Aorta (tissue), 5 donors: ENCODE data around the gene SPECC1. TPM values are rescaled to one million over a fixed set of nuclear protein-coding genes. Genes with fewer than 3 reads are reported as not detected.

Source experiments
- ATAC-seq: fragments of 200-7000 bp; cut with Tn5 transposase; one replicate; pipeline ENCODE4 v1.9.1; 2022; ENCODE audit warnings: moderate library complexity; ENCODE audit not compliant: low FRiP score
- DNase-seq, 2 donors: peaks; one replicate each; pipeline ENCODE4 v3.0.0-alpha.2; 2020
- H3K27ac ChIP-seq, 2 donors: one replicate each; pipeline ENCODE4 v1.5.1; 2013; ENCODE audit warnings: low read length in 2 of 2, mild to moderate bottlenecking in 2 of 2, moderate library complexity in 2 of 2, control low read depth in 1 of 2, inconsistent platforms in 1 of 2, low read depth in 1 of 2
- H3K27me3 ChIP-seq, 2 donors: one replicate each; pipeline ENCODE4 v1.6.1; 2013; ENCODE audit warnings: control low read depth in 1 of 2, low read length in 1 of 2, mild to moderate bottlenecking in 1 of 2, moderate library complexity in 1 of 2; ENCODE audit not compliant: insufficient read depth in 2 of 2, control insufficient read depth in 1 of 2
- H3K36me3 ChIP-seq, 2 donors: one replicate each; pipeline ENCODE4 v1.6.1; 2013; ENCODE audit warnings: control low read depth in 1 of 2, low read length in 1 of 2, mild to moderate bottlenecking in 1 of 2; ENCODE audit not compliant: insufficient read depth in 2 of 2, control insufficient read depth in 1 of 2
- H3K4me1 ChIP-seq, 2 donors: one replicate each; pipeline ENCODE4 v1.6.1; 2013; ENCODE audit warnings: low read length in 2 of 2, control low read depth in 1 of 2, mild to moderate bottlenecking in 1 of 2, moderate library complexity in 1 of 2; ENCODE audit not compliant: insufficient read depth in 2 of 2, control insufficient read depth in 1 of 2
- H3K4me3 ChIP-seq, 2 donors: one replicate each; pipeline ENCODE4 v1.5.1; 2013; ENCODE audit warnings: low read length in 2 of 2, control low read depth in 1 of 2, mild to moderate bottlenecking in 1 of 2
- H3K9me3 ChIP-seq: one replicate; pipeline ENCODE4 v1.6.1; 2013; ENCODE audit warnings: mild to moderate bottlenecking, low read length; ENCODE audit not compliant: control insufficient read depth
- WGBS, 2 donors: extraction: QIAGEN DNeasy Blood & Tissue Kit; methylation state at CpG; one replicate each; pipeline ENCODE4 v1.1.7; 2013; 5-methylcytosine and 5-hydroxymethylcytosine counted together
- intact Hi-C, 2 donors: fragments of 100-400 bp; cut with DNase I; formaldehyde crosslinking; loops; one replicate each; pipeline versions ENCODE4 v1.14.2 to v1.15.0; 2022
- polyA plus RNA-seq, 2 donors: library from polyadenylated mRNA; stranded (reverse); fragments of 200-250 nt; gene quantifications; one replicate each; pipeline ENCODE4 v1.2.3, GENCODE V29; 2013
- total RNA-seq, 2 donors: library from RNA; stranded (reverse); fragmentation: NEBNext Ultra II Directional; extraction: Animal tissue kit (Norgen Biotek cat#: 25700); gene quantifications; one replicate each; pipeline ENCODE4 v1.2.1, GENCODE V29; 2021
- donor health status: healthy with polysubstance abuse.
- donor health status: Bipolar disorder and iron deficiency.
- donor health status: DM: no; HTN: no; CAD: no.
- donor health status: DM: no; HTN: no; CAD: no.
- donor health status: DM: yes; HTN: yes; CAD: no.

Gene SPECC1
- total and polyA plus RNA-seq, 4 donors, result 37.4 to 68.8 (median 50.3) TPM

DNA sequence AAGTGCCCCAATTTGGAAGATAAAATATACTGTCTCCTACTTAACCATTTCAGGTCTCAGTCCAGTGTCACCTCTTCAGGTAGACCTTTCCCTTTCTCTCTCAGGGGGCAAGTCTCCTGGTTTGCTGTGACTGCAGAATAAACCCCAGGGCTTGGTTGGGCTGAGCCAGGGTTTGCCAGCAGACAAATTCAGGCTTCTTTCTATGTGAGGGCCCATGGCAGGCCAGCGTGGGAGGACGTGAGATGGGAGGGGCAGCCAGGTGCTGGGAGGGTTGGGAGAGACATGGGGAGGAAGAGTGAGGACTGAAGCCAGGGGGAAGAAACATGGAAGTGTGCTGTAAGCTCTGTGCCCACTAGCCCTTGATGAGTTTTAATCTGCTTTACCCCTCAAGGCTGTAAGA lies 163.2 kb downstream of the SPECC1 start:
- no peak for DNase-seq
- H3K9me3 ChIP-seq, result no peaks in the 10 kb centered on the region
- H3K27ac ChIP-seq, result peak overlapping the region in 1 of 2 donors; percentile 85
- ATAC-seq, result no peak
- WGBS, 2 donors, result 68 to 76% methylated on average over 2 of the region's 2 CpGs
- no peaks in the 10 kb centered on the region for H3K27me3 ChIP-seq
- H3K4me3 ChIP-seq, result no peak overlapping the region
- intact Hi-C loops, result no loop called here
- peaks cover 1 to 9% of the 10 kb centered on the region in 2 donors for H3K4me1 ChIP-seq
- H3K36me3 ChIP-seq, result no peaks in the 10 kb centered on the region

GRCh38 chr17:20173091-20173490 lies 163.9 kb downstream of the SPECC1 start:
- no peaks in the 10 kb centered on the region for H3K9me3 ChIP-seq
- intact Hi-C loops, result no loop called here
- 0 to 9% methylated on average over 1 of the region's 1 CpG for WGBS, 2 donors
- H3K36me3 ChIP-seq, result no peaks in the 10 kb centered on the region
- H3K27me3 ChIP-seq, result no peaks in the 10 kb centered on the region
- no peak for DNase-seq
- H3K4me1 ChIP-seq, result peaks cover 1 to 9% of the 10 kb centered on the region in 2 donors
- H3K27ac ChIP-seq, result no peak overlapping the region
- no peak for ATAC-seq
- H3K4me3 ChIP-seq, result no peak overlapping the region

DNA sequence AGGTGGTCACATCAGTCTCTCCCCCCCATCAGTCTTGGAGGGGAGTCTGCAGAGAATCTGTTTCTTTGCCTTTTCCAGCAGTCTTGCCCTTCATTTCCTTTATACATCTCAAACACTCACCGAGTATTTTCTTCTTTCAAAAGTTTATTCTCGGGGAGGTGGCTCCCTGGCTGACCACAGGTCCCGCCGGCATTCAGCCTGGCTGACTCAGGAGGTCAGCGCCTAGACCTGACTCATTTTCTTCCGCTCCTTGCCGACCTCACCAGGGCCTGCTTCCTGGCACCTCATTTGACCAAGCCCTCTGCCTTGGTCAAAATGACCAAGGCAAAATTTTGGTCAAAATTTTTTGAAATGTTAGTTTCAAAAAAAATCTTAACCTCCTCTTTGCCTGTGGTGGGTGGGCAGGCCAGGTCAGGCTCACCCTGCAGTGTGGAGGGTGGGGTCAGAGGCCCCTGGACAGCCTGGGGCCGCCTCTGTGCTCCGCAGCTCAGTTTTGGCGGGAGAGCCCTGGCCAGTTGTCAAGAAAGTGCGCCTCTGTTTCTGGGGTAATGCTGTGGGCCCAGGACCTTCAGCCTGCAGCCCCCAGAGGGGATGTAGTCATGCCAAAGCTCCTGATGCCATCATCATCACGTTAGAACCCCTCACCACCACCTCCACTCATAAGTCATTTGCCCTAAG lies 165.6 kb downstream of the SPECC1 start:
- 89 to 95% methylated on average over 12 of the region's 12 CpGs for WGBS, 2 donors
- intact Hi-C loops, result no loop called here
- H3K36me3 ChIP-seq, result no peaks in the 10 kb centered on the region
- DNase-seq (no peak), ATAC-seq (no peak)
- H3K27ac ChIP-seq, result peak overlapping the region in 1 of 2 donors; percentile 42
- H3K4me3 ChIP-seq, result no peak overlapping the region
- peaks cover 1 to 9% of the 10 kb centered on the region in 2 donors for H3K4me1 ChIP-seq
- no peaks in the 10 kb centered on the region for H3K9me3 ChIP-seq
- H3K27me3 ChIP-seq, result no peaks in the 10 kb centered on the region

DNA sequence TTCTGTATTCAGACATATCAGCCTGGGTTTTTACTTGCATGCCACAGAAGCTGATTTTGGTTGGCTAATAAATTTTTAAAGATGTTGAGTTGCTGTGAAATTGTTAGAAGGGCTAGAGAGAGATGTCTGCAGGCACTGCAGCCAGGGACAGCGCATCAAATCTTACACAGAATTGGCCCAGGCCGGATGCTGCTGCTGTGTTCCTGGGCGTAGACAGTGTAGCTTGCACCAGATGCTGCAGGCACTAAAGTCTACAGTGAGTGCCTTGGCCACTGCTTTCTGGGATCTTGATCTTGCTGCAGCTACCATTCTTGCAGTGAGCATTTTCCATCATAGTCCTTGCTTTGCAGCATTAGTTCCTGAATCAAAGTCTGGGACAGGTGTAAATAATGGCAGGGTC lies 169.9 kb downstream of the SPECC1 start:
- intact Hi-C loops, result no loop called here
- 84 to 88% methylated on average over 3 of the region's 3 CpGs for WGBS, 2 donors
- H3K4me3 ChIP-seq, result no peak overlapping the region
- H3K9me3 ChIP-seq, result no peaks in the 10 kb centered on the region
- H3K27ac ChIP-seq, result no peak overlapping the region
- ATAC-seq (no peak), DNase-seq (no peak)
- no peaks in the 10 kb centered on the region for H3K27me3 ChIP-seq
- H3K36me3 ChIP-seq, result no peaks in the 10 kb centered on the region
- H3K4me1 ChIP-seq, result no peaks in the 10 kb centered on the region

DNA sequence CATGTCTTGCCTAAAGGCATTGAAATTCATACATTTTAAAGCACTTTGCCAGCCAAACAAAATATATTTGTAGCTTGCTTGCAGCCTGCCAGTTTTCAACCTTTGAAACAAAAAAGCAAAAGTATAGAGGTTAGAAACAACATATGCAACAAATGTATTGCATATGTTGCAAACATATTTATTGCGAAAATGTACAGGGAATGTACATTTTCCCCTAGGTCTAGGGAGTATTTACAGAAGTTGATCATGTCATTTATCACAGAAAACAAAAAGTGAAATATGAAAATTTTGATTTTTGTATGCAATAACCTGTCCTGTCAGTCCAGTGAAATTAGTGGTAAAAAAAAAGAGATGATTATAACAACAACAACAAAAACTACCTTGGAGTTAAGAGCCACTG lies 171.5 kb downstream of the SPECC1 start:
- H3K27ac ChIP-seq, result no peak overlapping the region
- ATAC-seq, result no peak
- intact Hi-C loops, result no loop called here
- H3K36me3 ChIP-seq, result no peaks in the 10 kb centered on the region
- 98 to 100% methylated on average over 1 of the region's 1 CpG for WGBS, 2 donors
- DNase-seq, result no peak
- no peaks in the 10 kb centered on the region for H3K4me1 ChIP-seq
- no peak overlapping the region for H3K4me3 ChIP-seq
- no peaks in the 10 kb centered on the region for H3K9me3 ChIP-seq
- H3K27me3 ChIP-seq, result no peaks in the 10 kb centered on the region

DNA sequence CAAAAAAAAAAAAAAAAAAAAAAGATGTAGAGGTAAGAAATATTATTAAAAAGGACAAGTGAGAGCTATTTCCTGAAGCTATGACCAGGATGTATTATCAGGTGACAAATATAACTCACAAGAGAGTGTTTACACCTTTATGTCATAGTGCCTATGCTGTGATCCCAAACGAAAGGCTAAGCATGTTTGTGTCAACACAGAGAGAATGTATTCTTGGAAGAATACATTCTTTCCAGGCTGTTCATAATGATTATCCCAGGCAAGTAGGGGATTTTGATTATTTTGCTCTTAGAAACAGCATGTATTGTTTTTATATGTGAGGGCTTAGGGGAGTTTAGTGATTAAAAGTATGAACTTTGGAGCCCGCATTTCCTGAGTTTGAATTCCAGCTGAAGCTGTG lies 175.0 kb downstream of the SPECC1 start:
- no peak for ATAC-seq
- intact Hi-C loops, result no loop called here
- Histone ChIP-seq H3K27ac (no peak overlapping the region), H3K27me3 (no peaks in the 10 kb centered on the region), H3K9me3 (no peaks in the 10 kb centered on the region), H3K4me1 (peaks cover 3 to 4% of the 10 kb centered on the region in 2 donors), H3K36me3 (no peaks in the 10 kb centered on the region), H3K4me3 (no peak overlapping the region)
- DNase-seq, result no peak
- WGBS, 2 donors, result 37 to 43% methylated on average over 2 of the region's 2 CpGs

- intact Hi-C loops, result no loop called here
- WGBS, 2 donors, result 93 to 95% methylated on average over 10 of the region's 10 CpGs
- no peak for DNase-seq
- peaks cover 3 to 4% of the 10 kb centered on the region in 2 donors for H3K4me1 ChIP-seq
- peak overlapping the region in 1 of 2 donors; percentile 60 for H3K27ac ChIP-seq
- H3K9me3 ChIP-seq, result no peaks in the 10 kb centered on the region
- no peak for ATAC-seq
- H3K27me3 ChIP-seq, result no peaks in the 10 kb centered on the region
- no peak overlapping the region for H3K4me3 ChIP-seq
- no peaks in the 10 kb centered on the region for H3K36me3 ChIP-seq
These were observed 175.9 kb downstream of the SPECC1 start for GRCh38 chr17:20184977-20185619.

DNA sequence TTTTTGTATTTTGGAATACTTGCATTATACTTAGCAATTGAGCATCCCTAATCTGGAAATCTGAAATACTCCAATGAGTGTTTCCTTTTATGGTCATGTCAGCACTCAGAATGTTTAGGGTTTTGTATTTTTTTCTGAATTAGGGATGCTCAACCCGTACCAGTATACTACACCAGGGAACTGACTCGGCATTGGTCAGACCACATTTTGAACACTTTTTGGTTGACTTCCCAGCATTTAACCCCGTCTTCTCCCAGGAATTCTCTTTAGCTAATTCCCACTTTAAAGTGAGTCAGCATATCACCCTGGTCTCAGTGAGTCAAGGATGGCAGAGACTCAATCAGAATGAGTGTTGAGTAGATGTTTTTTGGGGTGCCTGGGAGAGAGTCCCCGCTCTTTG lies 177.9 kb downstream of the SPECC1 start:
- Histone ChIP-seq H3K9me3 (no peaks in the 10 kb centered on the region), H3K4me1 (peaks cover 4 to 8% of the 10 kb centered on the region in 2 donors), H3K27ac (peak overlapping the region in 1 of 2 donors; percentile 23), H3K36me3 (no peaks in the 10 kb centered on the region), H3K27me3 (no peaks in the 10 kb centered on the region), H3K4me3 (no peak overlapping the region)
- ATAC-seq (peak; percentile 15), DNase-seq (no peak)
- intact Hi-C loops, result no loop called here
- WGBS, 2 donors, result 40 to 41% methylated on average over 4 of the region's 4 CpGs

- DNase-seq (peak in 1 of 2 donors; percentile 50), ATAC-seq (peak; percentile 50)
- no peaks in the 10 kb centered on the region for H3K9me3 ChIP-seq
- peaks cover 4 to 8% of the 10 kb centered on the region in 2 donors for H3K4me1 ChIP-seq
- 38 to 50% methylated on average over 5 of the region's 5 CpGs for WGBS, 2 donors
- peak overlapping the region in 1 of 2 donors; percentile 91 for H3K27ac ChIP-seq
- no peaks in the 10 kb centered on the region for H3K27me3 ChIP-seq
- H3K36me3 ChIP-seq, result no peaks in the 10 kb centered on the region
- intact Hi-C loops, result no loop called here
- no peak overlapping the region for H3K4me3 ChIP-seq
These were observed 180.1 kb downstream of the SPECC1 start for GRCh38 chr17:20189302-20189701.
